Measurements from ENCODE around the gene RAD51AP2.
A peak's percentile ranks its signal among the peaks of the same experiment; 100 is the strongest.
"Not testable (repeated sequence)": the region's sequence is repeated elsewhere in the genome, so short reads cannot be mapped to it uniquely, and the experiment has no call there.

RAD51AP2 gene

GRCh38 chr2:17518212-17519154 is at the start of gene RAD51AP2:
RAD51AP2 (minus strand) TSS chr2:17518440; CDS start chr2:17518415, 25 bp downstream.
- no peaks in the 10 kb centered on the region for H3K79me2 ChIP-seq (ENCODE audit: low read length)
- H3K4me2 ChIP-seq (ENCODE audit: low read depth, low read length) = peak within 1 kb of the TSS; percentile 84
- H3F3A ChIP-seq (ENCODE audit: insufficient read depth, low read length) = no peaks in the 10 kb centered on the region
- no peaks in the 10 kb centered on the region for H3K27me3 ChIP-seq (replicated peaks; ENCODE audit: insufficient read depth, low read length)
- H2AFZ ChIP-seq (ENCODE audit: low read length) = peak within 1 kb of the TSS; percentile 90
- TF ChIP-seq CTCF (IDR thresholded peaks at IDR 0.05; ENCODE audit: low read length) (no peak), EZH2 (optimal IDR thresholded peaks at IDR 0.05; ENCODE audit: low read depth, low read length) (no peak), EZH2phosphoT487 (IDR thresholded peaks at IDR 0.05; ENCODE audit: low read length) (no peak)
- no peak within 1 kb of the TSS for H3K27ac ChIP-seq (ENCODE audit: low read length)
- H3K9me3 ChIP-seq (replicated peaks; ENCODE audit: insufficient read depth, low read length) = no peaks in the 10 kb centered on the region
- no peaks in the 10 kb centered on the region for H3K36me3 ChIP-seq (replicated peaks; ENCODE audit: insufficient read depth, low read length)
- no peaks in the 10 kb centered on the region for H3K9me2 ChIP-seq (replicated peaks; ENCODE audit: insufficient read depth, low read length)
- H4K20me1 ChIP-seq (ENCODE audit: insufficient read depth, low read length) = no peaks in the 10 kb centered on the region
- H3K9ac ChIP-seq (ENCODE audit: low read length) = peak within 1 kb of the TSS; percentile 57; the same call in 1 of the 2 replicates
- H3K4me1 ChIP-seq (ENCODE audit: low read length) = peaks cover 7% of the 10 kb centered on the region; the same call in 1 of the 2 replicates
- DNase-seq = peak; percentile 81
- H3K4me3 ChIP-seq (ENCODE audit: low read length) = peak within 1 kb of the TSS; percentile 69

- H3K9me2 ChIP-seq (replicated peaks; ENCODE audit: insufficient read depth, low read length); DNase-seq; H3F3A ChIP-seq (ENCODE audit: insufficient read depth, low read length); H3K27ac ChIP-seq (ENCODE audit: low read length); H3K4me3 ChIP-seq (ENCODE audit: low read length); H3K4me2 ChIP-seq (ENCODE audit: low read depth, low read length); H2AFZ ChIP-seq (ENCODE audit: low read length); H3K9me3 ChIP-seq (replicated peaks; ENCODE audit: insufficient read depth, low read length); H3K79me2 ChIP-seq (ENCODE audit: low read length); H3K9ac ChIP-seq (ENCODE audit: low read length); H3K36me3 ChIP-seq (replicated peaks; ENCODE audit: insufficient read depth, low read length); H3K27me3 ChIP-seq (replicated peaks; ENCODE audit: insufficient read depth, low read length); H4K20me1 ChIP-seq (ENCODE audit: insufficient read depth, low read length); H3K4me1 ChIP-seq (ENCODE audit: low read length): not testable (repeated sequence)
Measured at GRCh38 chr2:17565726-17566125, 47.5 kb upstream of the RAD51AP2 start.

- TF ChIP-seq EZH2phosphoT487 (IDR thresholded peaks at IDR 0.05; ENCODE audit: low read length) (no peak), CTCF (IDR thresholded peaks at IDR 0.05; ENCODE audit: low read length) (no peak), EZH2 (optimal IDR thresholded peaks at IDR 0.05; ENCODE audit: low read depth, low read length) (no peak)
- H3K27ac ChIP-seq (ENCODE audit: low read length) = no peak overlapping the region
- no peak overlapping the region for H3K9ac ChIP-seq (ENCODE audit: low read length)
- H3K27me3 ChIP-seq (replicated peaks; ENCODE audit: insufficient read depth, low read length) = no peaks in the 10 kb centered on the region
- H4K20me1 ChIP-seq (ENCODE audit: insufficient read depth, low read length) = no peaks in the 10 kb centered on the region
- no peak overlapping the region for H3K4me2 ChIP-seq (ENCODE audit: low read depth, low read length)
- no peaks in the 10 kb centered on the region for H3K9me3 ChIP-seq (replicated peaks; ENCODE audit: insufficient read depth, low read length)
- no peaks in the 10 kb centered on the region for H3K4me1 ChIP-seq (ENCODE audit: low read length)
- no peaks in the 10 kb centered on the region for H3F3A ChIP-seq (ENCODE audit: insufficient read depth, low read length)
- no peak overlapping the region for H3K4me3 ChIP-seq (ENCODE audit: low read length)
- H2AFZ ChIP-seq (ENCODE audit: low read length) = no peak overlapping the region
- no peaks in the 10 kb centered on the region for H3K36me3 ChIP-seq (replicated peaks; ENCODE audit: insufficient read depth, low read length)
- DNase-seq = no peak
- no peaks in the 10 kb centered on the region for H3K79me2 ChIP-seq (ENCODE audit: low read length)
- no peaks in the 10 kb centered on the region for H3K9me2 ChIP-seq (replicated peaks; ENCODE audit: insufficient read depth, low read length)
Measured at GRCh38 chr2:17558878-17559277, 40.6 kb upstream of the RAD51AP2 start.

- Histone ChIP-seq H3K27me3 (replicated peaks; ENCODE audit: insufficient read depth, low read length) (no peaks in the 10 kb centered on the region), H3K79me2 (ENCODE audit: low read length) (no peaks in the 10 kb centered on the region), H3K27ac (ENCODE audit: low read length) (no peak overlapping the region), H2AFZ (ENCODE audit: low read length) (no peak overlapping the region), H3F3A (ENCODE audit: insufficient read depth, low read length) (no peaks in the 10 kb centered on the region), H3K4me2 (ENCODE audit: low read depth, low read length) (no peak overlapping the region), H3K9ac (ENCODE audit: low read length) (no peak overlapping the region), H3K4me3 (ENCODE audit: low read length) (no peak overlapping the region), H3K4me1 (ENCODE audit: low read length) (no peaks in the 10 kb centered on the region), H3K9me2 (replicated peaks; ENCODE audit: insufficient read depth, low read length) (no peaks in the 10 kb centered on the region), H3K9me3 (replicated peaks; ENCODE audit: insufficient read depth, low read length) (no peaks in the 10 kb centered on the region), H3K36me3 (replicated peaks; ENCODE audit: insufficient read depth, low read length) (no peaks in the 10 kb centered on the region), H4K20me1 (ENCODE audit: insufficient read depth, low read length) (no peaks in the 10 kb centered on the region)
- no peak for TF ChIP-seq EZH2phosphoT487 (IDR thresholded peaks at IDR 0.05; ENCODE audit: low read length)
- TF ChIP-seq CTCF (IDR thresholded peaks at IDR 0.05; ENCODE audit: low read length) = no peak
- no peak for TF ChIP-seq EZH2 (optimal IDR thresholded peaks at IDR 0.05; ENCODE audit: low read depth, low read length)
- DNase-seq = no peak
Measured at GRCh38 chr2:17558053-17558452, 39.8 kb upstream of the RAD51AP2 start.

Measured in MM.1S (cell line).